CD4-positive, alpha-beta T cell treated with Interleukin-21 for 1 hour (primary cell): ENCODE data around the gene HEG1.

ENCODE experiments used
- DNase-seq: peaks from one replicate; pipeline ENCODE4 v3.0.0-alpha.2; 2020

The HEG1 gene

DNA sequence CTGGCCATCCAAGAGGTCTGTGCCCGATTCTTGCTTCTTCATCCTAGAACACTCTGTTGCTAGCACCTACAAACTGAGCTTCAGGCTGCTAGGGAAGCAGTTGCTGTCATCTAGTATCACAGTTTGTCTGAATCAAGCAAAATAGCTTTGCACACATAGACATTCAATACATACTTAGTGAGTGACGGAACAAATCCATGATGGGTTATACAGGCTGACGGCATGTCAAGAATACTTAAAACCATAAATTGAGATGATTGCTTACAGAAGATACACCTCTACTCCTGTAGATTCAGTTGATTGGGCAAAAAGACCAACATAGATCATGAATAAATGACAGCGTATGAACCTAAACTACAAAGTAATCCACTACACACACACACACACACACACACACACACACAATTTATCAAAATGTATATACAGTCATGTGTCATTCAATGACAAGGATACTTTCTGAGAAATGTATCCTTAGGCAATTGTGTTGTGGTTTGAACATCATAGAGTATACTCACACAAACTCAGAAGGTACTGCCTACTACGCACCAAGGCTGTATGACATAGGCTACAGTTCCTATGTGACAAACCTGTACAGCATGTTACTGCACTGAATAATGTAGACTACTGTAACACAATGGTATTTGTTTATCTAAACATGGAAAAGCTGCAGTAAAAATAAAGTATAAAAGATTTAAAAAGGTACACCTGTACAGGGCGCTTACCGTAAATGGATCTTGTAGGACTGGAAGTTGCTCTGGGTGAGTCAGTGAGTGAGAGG is 14.4 kb upstream of the HEG1 start:
- DNase-seq = no peak

DNA sequence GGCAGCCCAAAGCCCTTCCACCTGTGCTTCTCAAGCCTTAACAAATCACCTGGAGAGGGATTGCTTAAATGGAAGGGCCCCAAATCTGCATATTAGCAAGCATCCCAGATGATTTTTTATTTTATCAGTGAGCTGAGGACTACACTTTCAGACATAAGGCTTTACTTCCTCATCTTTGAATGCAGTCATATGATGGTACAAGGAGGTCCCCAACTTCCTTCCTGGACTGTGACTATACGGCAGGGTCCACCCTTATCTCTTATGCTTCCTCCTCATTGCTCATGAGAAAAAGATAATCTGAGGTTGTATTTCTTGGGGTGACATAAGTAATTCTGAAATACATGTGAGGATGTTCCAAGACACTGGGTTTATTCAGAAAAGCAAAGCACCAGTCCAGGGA is 13.7 kb upstream of the HEG1 start:
- DNase-seq = no peak

DNA sequence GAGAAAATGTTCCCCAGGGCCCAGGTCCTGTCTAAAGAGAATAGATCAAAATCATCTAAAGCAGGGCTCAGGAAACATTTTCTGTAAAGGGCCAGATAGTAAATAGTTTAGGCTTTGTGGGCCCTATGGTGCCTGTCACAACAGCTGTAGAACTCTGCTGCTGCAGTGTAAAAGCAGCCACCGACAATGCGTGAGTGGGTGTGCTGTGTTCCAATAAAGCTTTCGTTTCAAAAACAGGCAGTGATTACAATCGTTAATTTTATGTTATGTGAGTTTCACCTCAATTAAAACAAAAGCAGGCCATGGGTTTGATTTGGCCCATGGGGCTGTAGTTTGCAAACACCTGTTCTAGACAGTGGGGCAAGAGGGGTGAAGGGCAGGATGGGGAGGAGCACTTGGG is 12.5 kb upstream of the HEG1 start:
- DNase-seq = no peak

GRCh38 chr3:125067225-125067624 is 11.4 kb upstream of the HEG1 start:
- DNase-seq = no peak

GRCh38 chr3:125062904-125063618 is 7.3 kb upstream of the HEG1 start:
- no peak for DNase-seq

GRCh38 chr3:125061646-125062045 is 5.8 kb upstream of the HEG1 start:
- no peak for DNase-seq

GRCh38 chr3:125061170-125061569 is 5.4 kb upstream of the HEG1 start:
- no peak for DNase-seq

DNA sequence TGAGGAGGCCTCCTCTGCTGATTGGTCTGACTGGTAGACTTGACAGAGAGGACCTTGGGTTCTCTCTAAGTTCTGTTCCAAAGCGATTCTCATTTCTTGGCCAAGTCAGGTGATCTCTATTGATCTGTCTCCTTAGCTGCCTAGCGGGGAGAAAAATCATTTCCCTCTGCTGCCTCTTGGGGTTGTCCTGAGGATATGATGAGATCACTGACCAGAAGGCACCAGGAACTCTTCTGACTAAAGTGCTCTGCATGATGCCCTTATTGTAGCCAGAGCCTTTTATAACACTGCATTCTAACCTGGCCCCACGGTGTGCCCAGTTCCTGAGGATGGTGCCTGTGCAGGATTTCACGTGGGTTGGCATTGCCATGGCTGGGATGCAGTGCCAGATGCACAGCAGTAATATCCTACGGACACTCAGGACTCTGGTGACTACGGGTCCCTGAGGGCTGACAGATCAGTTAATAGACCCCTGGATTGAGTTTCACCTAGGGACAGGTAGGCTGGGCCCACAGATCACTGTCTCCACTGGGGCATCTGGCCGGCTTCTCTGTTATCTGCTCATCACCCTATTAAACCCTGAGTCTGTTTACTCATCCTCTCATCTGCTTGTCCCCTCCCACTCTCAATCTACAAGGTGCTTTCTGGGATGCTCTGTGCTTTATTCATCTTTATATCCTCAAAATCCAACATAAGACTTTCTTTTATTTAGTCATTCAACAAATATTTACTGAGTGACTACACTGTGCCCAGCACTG is 3.9 kb upstream of the HEG1 start:
- no peak for DNase-seq

DNA sequence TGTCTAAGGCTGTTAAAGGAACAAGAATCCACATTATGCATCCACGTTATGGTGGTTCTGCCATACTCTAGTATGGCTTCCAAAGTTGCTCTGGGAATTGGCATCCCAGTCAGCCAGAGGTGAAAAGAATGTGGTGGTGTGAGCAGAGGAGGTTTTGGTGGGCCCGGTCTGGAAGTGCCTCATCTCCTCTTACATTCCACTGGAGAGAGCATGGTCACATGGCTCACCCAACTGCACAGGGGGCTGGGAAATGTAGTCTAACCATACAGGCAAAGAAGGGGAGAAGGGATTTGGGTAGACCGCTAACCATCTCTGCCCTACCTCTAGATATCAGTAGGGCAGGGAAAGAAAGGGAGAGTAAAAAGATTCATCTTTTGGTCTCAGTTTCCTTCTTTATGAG is 3.2 kb upstream of the HEG1 start:
- DNase-seq = no peak

GRCh38 chr3:125058529-125058928 is 2.7 kb upstream of the HEG1 start:
- no peak for DNase-seq

- no peak for DNase-seq
Observed at GRCh38 chr3:125057186-125057850, 1.5 kb upstream of the HEG1 start.

DNA sequence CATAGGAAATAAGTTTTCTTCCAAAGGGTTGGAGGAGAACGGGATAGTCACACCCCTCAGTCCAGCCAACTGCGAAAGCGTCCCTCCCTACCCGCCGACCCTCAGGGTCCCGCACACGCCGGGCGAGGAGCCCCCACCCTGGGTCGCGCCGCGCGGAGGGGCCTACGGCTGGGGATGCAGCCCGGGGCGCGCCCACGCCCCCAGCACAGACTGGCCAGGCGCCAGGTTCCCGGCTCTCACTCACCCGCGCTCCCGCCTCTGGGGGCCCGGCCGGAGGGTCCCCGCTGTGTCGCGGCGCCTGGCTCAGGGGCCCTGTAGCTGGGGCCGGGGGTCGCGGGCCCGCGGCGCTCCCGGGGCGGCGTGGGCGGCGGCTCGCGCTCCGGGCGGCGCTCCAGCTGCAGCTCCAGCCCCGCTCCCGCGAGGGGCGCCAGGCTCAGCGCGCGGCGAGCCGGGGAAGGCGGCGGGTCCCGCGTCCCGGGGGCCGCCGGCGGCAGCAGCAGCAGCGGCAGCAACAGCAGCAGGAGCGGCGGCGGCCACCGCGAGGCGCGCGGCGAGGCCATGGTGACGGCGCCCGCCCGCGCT is 375 bp downstream of the HEG1 start:
- no peak for DNase-seq

GRCh38 chr3:125054449-125055329 is 1.1 kb downstream of the HEG1 start:
- peak; percentile 63 for DNase-seq

DNA sequence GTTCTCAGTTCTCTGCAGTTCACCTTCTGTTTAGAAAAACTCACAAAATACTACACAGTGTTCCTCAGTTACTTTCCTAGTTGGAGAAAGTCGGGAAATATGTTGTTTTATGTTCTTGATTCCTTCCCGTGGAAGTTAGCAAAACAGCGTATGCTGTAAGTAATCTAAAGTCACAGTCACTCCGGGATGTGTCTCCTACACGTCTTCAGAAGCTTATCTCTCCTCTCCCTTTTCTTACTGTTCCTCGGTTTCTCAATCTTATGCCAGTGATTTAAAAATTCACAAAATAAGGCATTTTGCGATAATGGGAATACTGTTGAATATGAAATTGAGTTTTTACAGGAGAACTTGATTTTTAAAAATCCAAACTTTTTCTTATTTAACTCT is 1.7 kb downstream of the HEG1 start:
- DNase-seq = no peak

GRCh38 chr3:125053304-125053699 is 2.5 kb downstream of the HEG1 start:
- no peak for DNase-seq

GRCh38 chr3:125052624-125053303 is 3.0 kb downstream of the HEG1 start:
- DNase-seq = no peak

DNA sequence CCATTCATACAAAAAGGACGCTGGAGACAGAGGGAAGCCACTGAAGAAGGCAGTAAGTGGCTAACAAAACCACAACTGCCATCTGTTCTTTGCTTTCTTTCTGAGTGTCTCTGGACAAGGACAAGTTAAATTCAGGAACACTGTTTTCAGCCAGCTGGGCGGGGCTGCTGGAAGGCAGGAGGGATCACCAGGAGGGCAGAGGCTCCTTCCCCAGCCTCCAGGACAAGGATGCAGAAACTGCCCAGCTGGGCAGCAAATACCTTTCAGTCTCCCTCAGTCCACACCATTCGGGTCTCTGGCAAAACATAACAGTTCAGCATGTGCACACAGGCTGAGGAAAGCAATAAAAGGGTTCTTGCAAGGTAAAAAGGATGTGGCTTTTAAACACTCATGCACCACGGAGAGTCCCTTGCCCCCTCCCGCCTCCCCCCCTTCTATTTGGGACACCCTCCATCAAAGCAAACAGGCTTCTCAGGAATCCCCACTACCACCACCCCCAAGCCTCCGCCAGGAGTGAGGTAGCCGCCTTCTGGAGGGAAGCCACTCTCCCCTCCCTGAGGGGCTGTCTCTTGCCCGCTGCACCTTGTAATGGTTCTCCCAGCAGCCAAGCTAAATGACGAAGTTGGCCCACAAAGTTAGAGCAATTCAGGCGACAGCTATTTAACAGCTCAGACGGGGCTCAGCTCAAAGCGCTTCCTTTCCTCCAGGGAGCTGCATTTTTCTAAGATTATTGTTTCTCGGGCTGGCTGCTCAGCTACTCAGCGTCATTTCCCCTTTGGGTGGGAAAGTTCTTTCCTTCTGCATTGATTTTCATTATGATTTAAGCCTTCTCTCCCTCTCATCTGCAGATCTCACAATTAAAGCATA is 3.8 kb downstream of the HEG1 start:
- peak; percentile 82 for DNase-seq

DNA sequence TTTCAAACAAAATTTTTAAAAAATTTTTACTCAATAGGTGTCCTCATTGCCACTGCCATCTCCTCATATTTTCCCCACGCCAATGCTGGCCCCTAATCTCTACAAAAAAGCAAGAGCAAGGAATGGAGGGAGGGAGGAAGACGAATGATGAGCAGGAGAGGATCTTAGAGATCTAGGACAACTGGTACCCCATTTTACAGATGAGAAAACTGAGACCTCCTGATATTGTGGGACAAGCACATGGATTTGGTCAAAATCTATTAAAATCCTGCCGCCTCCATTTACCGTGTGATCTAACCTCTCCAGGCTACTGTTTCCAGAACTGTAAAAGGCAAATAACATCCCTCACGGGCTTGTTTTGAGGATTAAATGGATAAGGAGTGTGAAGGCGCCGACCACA is 4.6 kb downstream of the HEG1 start:
- DNase-seq = no peak

DNA sequence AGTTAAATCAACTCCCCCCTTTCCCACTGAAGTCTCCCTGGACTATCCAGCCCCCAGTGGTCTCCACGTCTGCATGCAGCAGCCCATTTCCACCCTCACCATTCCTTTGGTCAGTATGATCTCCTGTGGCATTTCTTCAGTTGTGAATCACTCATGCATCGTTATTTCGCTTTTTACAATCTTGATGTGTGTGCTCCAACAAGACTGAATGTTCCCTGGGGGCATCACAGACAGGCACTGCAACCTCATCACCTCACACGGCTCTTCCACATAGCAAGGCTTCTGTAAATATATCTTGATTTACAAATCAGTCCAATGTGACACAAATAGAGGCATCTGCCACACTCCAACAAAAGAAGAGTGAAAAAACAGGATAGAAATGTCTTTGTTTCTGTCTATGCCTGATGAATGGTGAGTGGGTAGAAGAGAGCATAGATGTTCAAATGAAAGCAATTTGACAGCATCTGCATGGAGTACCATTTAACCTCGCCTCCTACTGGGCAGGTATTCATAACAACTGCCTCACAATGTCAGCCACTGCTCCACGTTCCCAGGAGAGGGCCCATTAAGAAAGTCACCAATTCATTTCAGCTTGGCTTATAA is 5.2 kb downstream of the HEG1 start:
- no peak for DNase-seq

GRCh38 chr3:125048282-125048681 is 7.5 kb downstream of the HEG1 start:
- no peak for DNase-seq
